ENCODE measurements around the gene NAT16. TPM values are rescaled to one million over a fixed set of nuclear protein-coding genes. Genes with fewer than 3 reads are reported as not detected.
"Not testable (repeated sequence)": the region's sequence is repeated elsewhere in the genome, so short reads cannot be mapped to it uniquely, and the experiment has no call there.

The NAT16 gene
- polyA plus RNA-seq, 1 donor from 2014 or later: 4.5 TPM

GRCh38 chr7:101200862-101201599 is 20.9 kb upstream of the NAT16 start, which contains the start of gene MOGAT3:
Gene MOGAT3 (minus strand): TSS chr7:101201036. CDS start chr7:101200854, 182 bp downstream.
- Histone ChIP-seq H3K4me3 (ENCODE audit: low read length) (no peak within 1 kb of the TSS), H3K9me2 (ENCODE audit: insufficient read depth, low read length) (no peaks in the 10 kb centered on the region), H2AFZ (ENCODE audit: low read depth, low read length) (no peak within 1 kb of the TSS), H3K36me3 (ENCODE audit: insufficient read depth, low read length) (no peaks in the 10 kb centered on the region), H3K79me2 (replicated peaks; ENCODE audit: insufficient read depth, low read length) (no peaks in the 10 kb centered on the region), H3K4me2 (ENCODE audit: low read length) (no peak within 1 kb of the TSS), H3F3A (ENCODE audit: insufficient read depth, low read length, poor library complexity, severe bottlenecking) (no peaks in the 10 kb centered on the region), H4K20me1 (ENCODE audit: insufficient read depth) (no peaks in the 10 kb centered on the region), H3K27me3 (ENCODE audit: insufficient read depth, low read depth, low read length) (peaks cover 31% of the 10 kb centered on the region), H3K9me3 (ENCODE audit: low read length) (no peaks in the 10 kb centered on the region), H3K27ac (ENCODE audit: low read length) (no peak within 1 kb of the TSS), H3K9ac (ENCODE audit: low read length) (no peak within 1 kb of the TSS)
- TF ChIP-seq SMC3 (conservative IDR thresholded peaks at IDR 0.05; ENCODE audit: poor library complexity) (no peak), RAD21 (conservative IDR thresholded peaks at IDR 0.05) (no peak), MXI1 (conservative IDR thresholded peaks at IDR 0.05; ENCODE audit: poor library complexity, severe bottlenecking) (no peak), POLR2AphosphoS5 (IDR thresholded peaks at IDR 0.05) (no peak), TAF1 (IDR thresholded peaks at IDR 0.05; ENCODE audit: low read depth) (no peak), EZH2 (IDR thresholded peaks at IDR 0.05; ENCODE audit: borderline replicate concordance, insufficient read depth, low read length, poor library complexity, severe bottlenecking) (no peak), EP300 (conservative IDR thresholded peaks at IDR 0.05; ENCODE audit: poor library complexity, severe bottlenecking) (no peak), CTCF (IDR thresholded peaks at IDR 0.05; ENCODE audit: poor library complexity, severe bottlenecking) (no peak)

- Histone ChIP-seq H2AFZ (ENCODE audit: low read depth, low read length) (no peak overlapping the region), H3K27ac (ENCODE audit: low read length) (no peak overlapping the region), H3K36me3 (ENCODE audit: insufficient read depth, low read length) (no peaks in the 10 kb centered on the region), H3K9me3 (ENCODE audit: low read length) (no peaks in the 10 kb centered on the region), H3F3A (ENCODE audit: insufficient read depth, low read length, poor library complexity, severe bottlenecking) (no peaks in the 10 kb centered on the region), H3K4me3 (ENCODE audit: low read length) (no peak overlapping the region), H4K20me1 (ENCODE audit: insufficient read depth) (no peaks in the 10 kb centered on the region), H3K27me3 (ENCODE audit: insufficient read depth, low read depth, low read length) (peaks cover 31% of the 10 kb centered on the region), H3K4me2 (ENCODE audit: low read length) (no peak overlapping the region), H3K9ac (ENCODE audit: low read length) (no peak overlapping the region), H3K79me2 (replicated peaks; ENCODE audit: insufficient read depth, low read length) (no peaks in the 10 kb centered on the region), H3K9me2 (ENCODE audit: insufficient read depth, low read length) (no peaks in the 10 kb centered on the region)
- no peak for TF ChIP-seq EZH2 (IDR thresholded peaks at IDR 0.05; ENCODE audit: borderline replicate concordance, insufficient read depth, low read length, poor library complexity, severe bottlenecking)
Measured at GRCh38 chr7:101200504-101200861, 20.4 kb upstream of the NAT16 start.

- not testable (repeated sequence) for H3K36me3 ChIP-seq (ENCODE audit: insufficient read depth, low read length); H3F3A ChIP-seq (ENCODE audit: insufficient read depth, low read length, poor library complexity, severe bottlenecking); H3K4me2 ChIP-seq (ENCODE audit: low read length); H4K20me1 ChIP-seq (ENCODE audit: insufficient read depth); H3K79me2 ChIP-seq (replicated peaks; ENCODE audit: insufficient read depth, low read length); H3K27ac ChIP-seq (ENCODE audit: low read length); H2AFZ ChIP-seq (ENCODE audit: low read depth, low read length); H3K9ac ChIP-seq (ENCODE audit: low read length); H3K9me3 ChIP-seq (ENCODE audit: low read length); H3K4me3 ChIP-seq (ENCODE audit: low read length); H3K9me2 ChIP-seq (ENCODE audit: insufficient read depth, low read length)
- peaks cover 31% of the 10 kb centered on the region for H3K27me3 ChIP-seq (ENCODE audit: insufficient read depth, low read depth, low read length)
Measured at GRCh38 chr7:101199522-101199921, 19.4 kb upstream of the NAT16 start.
